HG03060 (cell line): Measurements from ENCODE around the gene RIMS4.

Experiments
- ATAC-seq: cut with Tn5 transposase; IDR thresholded peaks from one replicate; pipeline ENCODE4 v1.9.1; 2021; ENCODE audit warnings: low read depth, moderate number of reproducible peaks; ENCODE audit not compliant: unreplicated experiment

RIMS4 gene

GRCh38 chr20:44810391-44811149 lies at the start of gene RIMS4:
RIMS4 (minus strand) TSS chr20:44810546; CDS start chr20:44810271, 275 bp downstream.
- no peak for ATAC-seq

- ATAC-seq: no peak
Observed at GRCh38 chr20:44858606-44859360, 48.4 kb upstream of the RIMS4 start.

DNA sequence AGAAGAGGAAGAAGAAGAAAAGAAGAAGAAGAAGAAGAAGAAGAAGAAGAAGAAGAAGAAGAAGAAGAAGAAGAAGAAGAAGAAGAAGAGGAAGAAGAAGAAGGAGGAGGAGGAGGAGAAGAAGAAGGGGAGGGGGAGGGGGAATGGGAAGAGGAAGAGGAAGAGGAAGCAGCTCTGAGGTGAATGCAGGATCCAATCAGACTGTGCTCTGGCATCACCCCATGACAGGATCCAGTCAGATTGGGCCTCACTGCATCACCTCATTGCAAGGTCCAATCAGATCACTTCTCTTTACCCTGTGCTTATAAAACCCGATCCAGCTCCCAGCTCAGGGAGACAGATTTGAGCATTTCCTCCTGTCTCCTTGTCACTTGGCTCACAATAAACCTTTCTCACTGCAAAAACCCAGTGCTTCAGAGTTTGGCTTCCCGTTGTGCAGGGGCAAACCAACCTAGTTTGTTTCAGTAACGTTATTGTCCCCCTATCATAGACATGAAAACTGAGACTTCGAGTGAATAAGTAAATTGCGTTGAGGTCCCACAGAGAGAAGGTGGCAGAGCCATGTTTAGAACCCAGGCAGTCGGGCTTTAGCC lies 46.6 kb upstream of the RIMS4 start:
- ATAC-seq: no peak

DNA sequence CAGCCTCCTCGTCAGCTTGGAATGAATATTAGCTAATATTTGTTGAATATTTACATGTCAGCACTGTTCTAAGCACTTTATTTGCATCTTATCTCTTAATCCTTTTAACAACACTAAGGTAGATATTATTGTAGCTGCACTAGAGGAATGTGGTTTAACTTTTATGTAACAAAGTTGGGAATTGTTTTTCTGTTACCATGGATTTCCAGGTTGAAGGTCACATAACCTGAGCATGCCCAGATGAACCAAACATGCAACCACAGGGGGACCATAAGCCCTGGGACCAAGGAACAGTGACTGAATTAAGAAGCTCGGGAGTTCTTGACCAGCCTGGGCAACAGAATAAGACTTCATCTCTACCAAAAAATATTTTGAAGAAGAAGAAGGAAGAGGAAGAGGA lies 46.1 kb upstream of the RIMS4 start:
- ATAC-seq: no peak

GRCh38 chr20:44851545-44851944 lies 41.2 kb upstream of the RIMS4 start:
- no peak for ATAC-seq

- ATAC-seq: no peak
Observed at GRCh38 chr20:44850837-44851236, 40.5 kb upstream of the RIMS4 start.

GRCh38 chr20:44850272-44850671 lies 39.9 kb upstream of the RIMS4 start:
- no peak for ATAC-seq

DNA sequence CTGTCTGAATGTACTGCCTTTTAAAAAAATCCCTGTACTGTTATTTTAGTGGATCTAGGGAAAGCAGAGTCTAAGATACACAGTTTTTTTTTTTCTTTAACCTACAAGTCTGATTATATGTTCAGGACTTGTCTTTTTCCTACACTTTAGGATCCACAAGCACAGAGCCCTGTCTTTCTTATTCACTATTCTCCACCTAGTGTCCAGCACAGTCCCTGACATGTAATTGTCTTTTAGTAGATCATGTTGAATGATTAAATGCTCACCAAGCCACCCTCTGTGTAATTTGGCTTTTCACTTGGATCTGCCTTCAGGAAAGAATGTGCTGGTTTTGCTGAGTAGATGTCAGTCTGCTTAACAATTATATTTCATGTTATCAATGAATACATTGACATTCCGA lies 39.4 kb upstream of the RIMS4 start:
- no peak for ATAC-seq

- no peak for ATAC-seq
Observed at GRCh38 chr20:44848254-44849015, 38.1 kb upstream of the RIMS4 start.

GRCh38 chr20:44843876-44844275 lies 33.5 kb upstream of the RIMS4 start:
- no peak for ATAC-seq

DNA sequence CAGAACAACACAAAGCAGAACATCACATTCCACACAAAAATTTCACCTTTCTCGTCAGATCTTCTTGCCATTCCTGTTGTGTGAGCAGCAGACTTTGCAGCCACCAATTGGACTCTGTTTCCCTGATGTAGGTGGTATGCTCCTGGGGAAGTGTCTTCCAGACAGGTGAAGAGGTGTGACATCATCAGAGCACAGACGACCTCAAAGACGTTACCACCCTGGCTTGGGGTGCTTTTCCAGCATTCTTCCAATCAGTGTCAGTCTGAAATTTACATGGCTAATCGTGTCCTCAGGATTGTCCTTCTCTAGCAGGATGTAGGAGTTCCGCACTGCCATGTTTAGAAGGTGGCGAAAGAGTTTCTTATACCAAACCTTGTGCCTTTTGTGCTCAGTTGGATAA lies 31.6 kb upstream of the RIMS4 start:
- ATAC-seq: no peak

GRCh38 chr20:44840826-44841225 lies 30.5 kb upstream of the RIMS4 start:
- no peak for ATAC-seq

DNA sequence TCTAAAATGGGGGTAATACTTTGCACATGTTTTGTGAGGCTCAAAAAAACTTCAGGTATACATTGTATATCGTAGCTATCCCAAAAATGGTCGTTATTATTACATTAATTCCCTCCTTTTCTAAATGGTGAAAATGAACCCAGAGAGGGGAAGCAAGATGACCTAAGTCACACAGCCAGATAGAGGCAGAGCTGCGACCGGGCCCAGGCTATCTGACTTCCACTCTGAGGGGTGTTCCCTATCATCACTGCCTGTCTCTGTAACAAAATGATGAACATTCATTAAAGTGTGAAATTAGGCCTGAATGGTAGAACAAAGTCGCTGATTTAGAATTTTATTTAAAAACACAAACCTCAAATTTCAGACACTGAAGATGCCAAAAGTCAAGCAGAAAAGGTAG lies 29.1 kb upstream of the RIMS4 start:
- ATAC-seq: no peak

- ATAC-seq: no peak
Observed at GRCh38 chr20:44838521-44838920, 28.2 kb upstream of the RIMS4 start.

GRCh38 chr20:44837946-44838345 lies 27.6 kb upstream of the RIMS4 start:
- ATAC-seq: no peak

DNA sequence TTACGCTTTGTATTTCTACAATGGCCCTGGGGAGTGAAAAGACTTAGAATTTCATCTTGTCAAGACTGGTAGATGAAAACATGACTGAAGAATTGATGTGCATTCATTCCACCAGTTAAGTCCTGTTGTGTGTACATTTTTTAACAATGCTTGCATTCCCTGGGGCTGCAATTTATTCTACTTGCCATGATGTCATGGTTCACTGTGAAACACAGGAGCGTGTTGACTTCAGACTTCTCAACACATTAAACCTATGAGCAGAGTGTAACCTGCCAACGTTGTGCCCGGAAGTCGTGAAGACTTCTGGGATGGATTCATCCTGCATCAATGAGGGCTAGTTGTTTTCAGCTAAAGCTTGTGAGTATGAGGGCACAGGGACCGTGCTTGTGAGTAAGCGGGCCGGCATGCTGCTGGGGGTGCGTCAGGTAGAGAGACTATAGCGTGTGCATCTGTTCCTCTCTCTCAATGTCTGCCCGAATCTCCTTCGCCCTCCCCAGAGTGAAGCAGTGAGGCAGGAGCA lies 26.3 kb upstream of the RIMS4 start:
- ATAC-seq: no peak

DNA sequence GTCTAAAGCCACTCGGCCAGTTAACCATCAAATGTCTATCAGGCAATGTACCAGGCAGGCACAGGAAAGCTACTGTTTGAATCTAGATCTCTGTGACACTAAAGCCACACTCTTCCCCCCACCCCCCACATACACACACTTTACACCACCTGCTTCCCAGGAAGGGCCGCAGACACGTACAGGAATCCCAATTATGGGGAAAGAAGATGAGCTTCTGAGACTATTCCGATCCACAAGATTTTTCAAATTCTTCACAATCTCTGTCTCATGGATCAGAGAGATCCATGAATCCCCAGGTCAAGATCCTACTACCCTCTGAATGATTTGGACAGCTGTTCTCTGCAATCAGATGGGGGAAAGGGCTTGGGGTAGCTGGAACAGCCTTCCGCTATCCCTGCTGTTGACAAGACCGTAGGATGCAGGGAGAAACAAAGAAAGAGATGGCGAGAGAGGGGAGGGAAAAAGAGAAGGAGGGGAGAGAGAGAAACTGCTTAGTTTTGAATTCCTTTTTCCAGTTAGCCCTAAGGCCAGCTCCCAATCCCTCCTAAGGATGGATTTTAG lies 25.4 kb upstream of the RIMS4 start:
- ATAC-seq: no peak

DNA sequence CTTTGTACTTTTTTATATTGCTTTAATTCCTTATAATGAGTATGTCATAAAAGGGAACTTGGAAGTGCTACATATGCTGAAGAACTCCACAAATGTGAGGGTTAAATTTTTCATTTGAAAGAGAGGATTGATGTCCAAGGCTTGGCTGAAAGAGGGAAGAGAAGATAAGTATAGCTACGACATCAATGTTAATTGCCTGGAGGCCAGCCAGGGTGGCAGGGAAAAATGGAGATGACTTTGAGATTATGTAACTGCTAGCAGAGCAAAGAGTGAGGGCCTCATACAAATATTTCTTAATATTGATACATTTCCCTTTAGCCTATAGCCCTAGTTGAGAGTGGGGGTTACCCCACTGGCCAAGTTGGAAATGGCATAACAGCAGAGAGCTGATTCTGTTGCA lies 24.8 kb upstream of the RIMS4 start:
- ATAC-seq: no peak

- ATAC-seq: no peak
Observed at GRCh38 chr20:44834693-44835092, 24.3 kb upstream of the RIMS4 start.

GRCh38 chr20:44833437-44833836 lies 23.1 kb upstream of the RIMS4 start:
- no peak for ATAC-seq
